PC-3 (cell line): ENCODE results near the gene PTPN23. TPM values are rescaled to one million over a fixed set of nuclear protein-coding genes. Genes with fewer than 3 reads are reported as not detected.

Experiments
- ATAC-seq: fragments of 200-7000 bp; cut with Tn5 transposase; 2 replicates; pipeline ENCODE4 v1.9.1; 2020; ENCODE audit warnings: mild to moderate bottlenecking, moderate library complexity
- Bru-seq: library from RNA; stranded (reverse); fragments of 400-500 nt; gene quantifications from one replicate; lab custom pipeline; 2021; lab: Mats Ljungman, UMichigan
- BruChase-seq, 2 experiments: library from RNA; stranded (reverse); fragments of 400-500 nt; gene quantifications; one replicate each; lab custom pipeline; 2021; lab: Mats Ljungman, UMichigan
- BruUV-seq: library from RNA; stranded (reverse); fragments of 400-500 nt; replicated peaks from 2 replicates; lab custom pipeline; 2021; lab: Mats Ljungman, UMichigan
- CTCF ChIA-PET: fragments of 300-600 bp; sonication (Branson Sonifier 250); formaldehyde crosslinking; loops from one replicate; lab custom pipeline; 2022; ENCODE audit warnings: antibody characterized with exemption; lab: Charles Lee
- POLR2A ChIA-PET: fragments of 300-600 bp; sonication (Branson Sonifier 250); formaldehyde crosslinking; loops from one replicate; lab custom pipeline; 2022; ENCODE audit warnings: antibody characterized with exemption; ENCODE audit not compliant: unreplicated experiment; lab: Charles Lee
- DNase-seq: peaks from one replicate; pipeline ENCODE4 v3.0.0-alpha.2; 2015
- H2AFZ ChIP-seq: fragments of 300-600 bp; sonication (generic); 2 replicates; pipeline ENCODE4 v1.6.0; 2016; ENCODE audit warnings: antibody characterized with exemption, low read length
- H3F3A ChIP-seq: fragments of 300-600 bp; sonication (generic); one replicate; pipeline ENCODE4 v1.6.0; 2017; ENCODE audit warnings: antibody characterized with exemption, low read length, control low read depth, mild to moderate bottlenecking; ENCODE audit not compliant: unreplicated experiment
- H3K27ac ChIP-seq: fragments of 300-600 bp; sonication (generic); 2 replicates; pipeline ENCODE4 v1.5.1; 2016; ENCODE audit warnings: mild to moderate bottlenecking, low read length
- H3K27me3 ChIP-seq: fragments of 300-600 bp; sonication (generic); 2 replicates; pipeline ENCODE4 v1.6.1; 2016; ENCODE audit warnings: low read length, mixed read lengths
- H3K36me3 ChIP-seq: fragments of 300-600 bp; sonication (generic); 2 replicates; pipeline ENCODE4 v1.6.1; 2016; ENCODE audit warnings: low read depth, mixed run types, low read length, mixed read lengths
- H3K4me1 ChIP-seq: fragments of 300-600 bp; sonication (generic); 2 replicates; pipeline ENCODE4 v1.5.1; 2016; ENCODE audit warnings: low read length; ENCODE audit not compliant: insufficient read depth
- H3K4me2 ChIP-seq: fragments of 300-600 bp; sonication (generic); 2 replicates; pipeline ENCODE4 v1.6.0; 2016; ENCODE audit warnings: low read length
- H3K4me3 ChIP-seq: fragments of 300-600 bp; sonication (generic); 2 replicates; pipeline ENCODE4 v1.5.1; 2016; ENCODE audit warnings: mild to moderate bottlenecking, low read length, mixed read lengths
- H3K79me2 ChIP-seq: fragments of 300-600 bp; sonication (generic); 2 replicates; pipeline ENCODE4 v1.6.1; 2017; ENCODE audit warnings: low read length, mixed read lengths
- H3K9ac ChIP-seq: fragments of 300-600 bp; sonication (generic); 2 replicates; pipeline ENCODE4 v1.6.0; 2016; ENCODE audit warnings: mild to moderate bottlenecking, low read length
- H3K9me2 ChIP-seq: fragments of 300-600 bp; sonication (generic); replicated peaks from 2 replicates; pipeline ENCODE4 v1.6.1; 2016; ENCODE audit warnings: mixed run types, low read length, mixed read lengths
- H3K9me3 ChIP-seq: fragments of 300-600 bp; sonication (generic); 2 replicates; pipeline ENCODE4 v1.6.1; 2016; ENCODE audit warnings: low read length, mixed read lengths
- H4K20me1 ChIP-seq: fragments of 300-600 bp; sonication (generic); 2 replicates; pipeline ENCODE4 v1.6.1; 2016; ENCODE audit warnings: low read length, mixed read lengths
- EZH2 ChIP-seq: fragments of 300-600 bp; sonication (generic); IDR thresholded peaks from one replicate; pipeline ENCODE4 v1.6.1; 2017; ENCODE audit warnings: antibody characterized with exemption, mild to moderate bottlenecking, low read length; ENCODE audit not compliant: unreplicated experiment
- EZH2phosphoT487 ChIP-seq: fragments of 300-600 bp; sonication (generic); IDR thresholded peaks from 2 replicates; pipeline ENCODE4 v1.6.1; 2018; ENCODE audit warnings: mild to moderate bottlenecking, antibody characterized with exemption, low read length, borderline replicate concordance
- intact Hi-C: fragments of 100-400 bp; cut with micrococcal nuclease; formaldehyde crosslinking; loops from 2 replicates; pipeline ENCODE4 v1.9.0; 2023
- long read RNA-seq: library from polyadenylated mRNA; unstranded; transcript quantifications from one replicate; pipeline ENCODE4 v2.0.0, GENCODE V29; 2021; ENCODE audit not compliant: unreplicated experiment
- total RNA-seq: library from RNA; depleted of rRNA; stranded (reverse); fragments of >200 nt; gene quantifications from 2 replicates; pipeline ENCODE4 v1.2.3, GENCODE V29; 2014; rRNA removed
- TF ChIP-seq, protein P1 (sequence below): fragments of 300-600 bp; sonication (generic); conservative IDR thresholded peaks from 2 replicates; pipeline ENCODE4 v1.5.1; 2017; ENCODE audit warnings: antibody characterized with exemption, low read depth, mild to moderate bottlenecking, low read length

PTPN23 gene, protein sequence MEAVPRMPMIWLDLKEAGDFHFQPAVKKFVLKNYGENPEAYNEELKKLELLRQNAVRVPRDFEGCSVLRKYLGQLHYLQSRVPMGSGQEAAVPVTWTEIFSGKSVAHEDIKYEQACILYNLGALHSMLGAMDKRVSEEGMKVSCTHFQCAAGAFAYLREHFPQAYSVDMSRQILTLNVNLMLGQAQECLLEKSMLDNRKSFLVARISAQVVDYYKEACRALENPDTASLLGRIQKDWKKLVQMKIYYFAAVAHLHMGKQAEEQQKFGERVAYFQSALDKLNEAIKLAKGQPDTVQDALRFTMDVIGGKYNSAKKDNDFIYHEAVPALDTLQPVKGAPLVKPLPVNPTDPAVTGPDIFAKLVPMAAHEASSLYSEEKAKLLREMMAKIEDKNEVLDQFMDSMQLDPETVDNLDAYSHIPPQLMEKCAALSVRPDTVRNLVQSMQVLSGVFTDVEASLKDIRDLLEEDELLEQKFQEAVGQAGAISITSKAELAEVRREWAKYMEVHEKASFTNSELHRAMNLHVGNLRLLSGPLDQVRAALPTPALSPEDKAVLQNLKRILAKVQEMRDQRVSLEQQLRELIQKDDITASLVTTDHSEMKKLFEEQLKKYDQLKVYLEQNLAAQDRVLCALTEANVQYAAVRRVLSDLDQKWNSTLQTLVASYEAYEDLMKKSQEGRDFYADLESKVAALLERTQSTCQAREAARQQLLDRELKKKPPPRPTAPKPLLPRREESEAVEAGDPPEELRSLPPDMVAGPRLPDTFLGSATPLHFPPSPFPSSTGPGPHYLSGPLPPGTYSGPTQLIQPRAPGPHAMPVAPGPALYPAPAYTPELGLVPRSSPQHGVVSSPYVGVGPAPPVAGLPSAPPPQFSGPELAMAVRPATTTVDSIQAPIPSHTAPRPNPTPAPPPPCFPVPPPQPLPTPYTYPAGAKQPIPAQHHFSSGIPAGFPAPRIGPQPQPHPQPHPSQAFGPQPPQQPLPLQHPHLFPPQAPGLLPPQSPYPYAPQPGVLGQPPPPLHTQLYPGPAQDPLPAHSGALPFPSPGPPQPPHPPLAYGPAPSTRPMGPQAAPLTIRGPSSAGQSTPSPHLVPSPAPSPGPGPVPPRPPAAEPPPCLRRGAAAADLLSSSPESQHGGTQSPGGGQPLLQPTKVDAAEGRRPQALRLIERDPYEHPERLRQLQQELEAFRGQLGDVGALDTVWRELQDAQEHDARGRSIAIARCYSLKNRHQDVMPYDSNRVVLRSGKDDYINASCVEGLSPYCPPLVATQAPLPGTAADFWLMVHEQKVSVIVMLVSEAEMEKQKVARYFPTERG (N-terminal part only)
- 22.3 and 28.7 TPM in 2 replicates for total RNA-seq
- percentile 82 among the genes with signal in this experiment for Bru-seq, nascent RNA
- BruChase-seq, experiment 1, labeled RNA remaining after a 6-hour chase, result percentile 85 among the genes with signal in this experiment
- percentile 79 among the genes with signal in this experiment for BruChase-seq, experiment 2, labeled RNA remaining after a 2-hour chase
- long read RNA-seq, partial matches to known transcripts, result 45 of 47 reads
- long read RNA-seq, other reads (novel, unspliced or antisense), result 2 of 47 reads

DNA sequence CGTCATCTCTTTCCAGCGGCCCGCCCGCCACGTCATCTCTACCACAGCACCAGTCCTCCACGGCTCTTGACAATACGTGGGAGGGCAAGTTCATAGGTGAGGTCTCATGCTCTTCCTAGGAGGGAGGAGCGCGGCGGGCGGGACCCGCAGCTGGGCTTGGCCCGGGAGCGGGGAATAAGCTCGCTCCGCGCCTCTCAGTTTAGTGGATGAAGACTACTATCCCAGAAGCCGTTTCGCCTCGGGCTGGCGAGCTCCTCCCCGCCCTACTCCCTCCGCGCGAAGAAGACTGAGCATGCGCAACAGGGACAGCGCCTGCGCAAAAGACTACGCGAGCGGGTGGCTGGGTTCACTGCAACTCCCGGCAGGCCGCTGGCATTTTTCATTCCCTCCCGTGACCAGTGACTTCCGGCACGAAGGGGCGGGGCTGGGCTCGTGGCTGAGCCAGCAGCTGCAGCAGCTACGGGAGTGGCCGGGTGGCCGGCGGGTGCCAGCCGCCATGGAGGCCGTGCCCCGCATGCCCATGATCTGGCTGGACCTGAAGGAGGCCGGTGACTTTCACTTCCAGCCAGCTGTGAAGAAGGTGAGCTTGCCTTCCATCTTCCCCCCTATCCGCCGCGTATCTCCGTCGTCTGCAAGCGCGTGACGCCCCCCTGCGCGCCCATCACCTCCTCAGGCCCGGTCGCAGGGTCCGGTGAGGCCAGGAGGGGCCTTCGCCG, at the start of gene PTPN23:
Gene PTPN23 (plus strand): TSS at position 421 of the 716 bp plus-strand sequence. CDS start 76 bp downstream, at position 497.
- peak within 1 kb of the TSS; percentile 92 for H3K4me2 ChIP-seq
- TSS peak; percentile 60 for BruUV-seq
- ATAC-seq (peak; percentile 79), DNase-seq (peak; percentile 99)
- H3K4me3 ChIP-seq, result peak within 1 kb of the TSS; percentile 77
- peak within 1 kb of the TSS; percentile 79 for H2AFZ ChIP-seq
- peaks cover 25% of the 10 kb centered on the region for H4K20me1 ChIP-seq
- H3K36me3 ChIP-seq, result 0 out of 2 replicates have a peak, but pooled peaks cover 3% of the 10 kb centered on the region
- ChIA-PET POLR2A (interaction anchor here (0.5 to 0.7 kb wide), 4 partner anchors 16 to 808 kb away, joined by 3 to 5 read pairs (median 4); partner anchors contain the start of gene CDC25A), CTCF (interaction anchor here (0.5 to 0.6 kb wide), 2 partner anchors 27 to 1869 kb away, joined by 6 to 7 read pairs; no protein-coding TSS in a partner anchor)
- no peak for TF ChIP-seq EZH2
- TF ChIP-seq, protein P1, sequence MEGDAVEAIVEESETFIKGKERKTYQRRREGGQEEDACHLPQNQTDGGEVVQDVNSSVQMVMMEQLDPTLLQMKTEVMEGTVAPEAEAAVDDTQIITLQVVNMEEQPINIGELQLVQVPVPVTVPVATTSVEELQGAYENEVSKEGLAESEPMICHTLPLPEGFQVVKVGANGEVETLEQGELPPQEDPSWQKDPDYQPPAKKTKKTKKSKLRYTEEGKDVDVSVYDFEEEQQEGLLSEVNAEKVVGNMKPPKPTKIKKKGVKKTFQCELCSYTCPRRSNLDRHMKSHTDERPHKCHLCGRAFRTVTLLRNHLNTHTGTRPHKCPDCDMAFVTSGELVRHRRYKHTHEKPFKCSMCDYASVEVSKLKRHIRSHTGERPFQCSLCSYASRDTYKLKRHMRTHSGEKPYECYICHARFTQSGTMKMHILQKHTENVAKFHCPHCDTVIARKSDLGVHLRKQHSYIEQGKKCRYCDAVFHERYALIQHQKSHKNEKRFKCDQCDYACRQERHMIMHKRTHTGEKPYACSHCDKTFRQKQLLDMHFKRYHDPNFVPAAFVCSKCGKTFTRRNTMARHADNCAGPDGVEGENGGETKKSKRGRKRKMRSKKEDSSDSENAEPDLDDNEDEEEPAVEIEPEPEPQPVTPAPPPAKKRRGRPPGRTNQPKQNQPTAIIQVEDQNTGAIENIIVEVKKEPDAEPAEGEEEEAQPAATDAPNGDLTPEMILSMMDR, result no peak
- TF ChIP-seq EZH2phosphoT487, result no peak
- H3K9me2 ChIP-seq, result no peaks in the 10 kb centered on the region
- H3K9ac ChIP-seq, result peak within 1 kb of the TSS; percentile 96
- intact Hi-C loops, result loop anchor here (10.0 kb wide), 2 partner anchors 96 to 1174 kb away; partner anchors contain the start of genes KIF9, KLHL18 and PFKFB4
- H3K79me2 ChIP-seq, result peaks cover 65% of the 10 kb centered on the region
- peak within 1 kb of the TSS; percentile 86 for H3K27ac ChIP-seq
- no peaks in the 10 kb centered on the region for H3F3A ChIP-seq
- H3K27me3 ChIP-seq, result no peaks in the 10 kb centered on the region
- peaks cover 31% of the 10 kb centered on the region for H3K4me1 ChIP-seq
- H3K9me3 ChIP-seq, result no peaks in the 10 kb centered on the region

DNA sequence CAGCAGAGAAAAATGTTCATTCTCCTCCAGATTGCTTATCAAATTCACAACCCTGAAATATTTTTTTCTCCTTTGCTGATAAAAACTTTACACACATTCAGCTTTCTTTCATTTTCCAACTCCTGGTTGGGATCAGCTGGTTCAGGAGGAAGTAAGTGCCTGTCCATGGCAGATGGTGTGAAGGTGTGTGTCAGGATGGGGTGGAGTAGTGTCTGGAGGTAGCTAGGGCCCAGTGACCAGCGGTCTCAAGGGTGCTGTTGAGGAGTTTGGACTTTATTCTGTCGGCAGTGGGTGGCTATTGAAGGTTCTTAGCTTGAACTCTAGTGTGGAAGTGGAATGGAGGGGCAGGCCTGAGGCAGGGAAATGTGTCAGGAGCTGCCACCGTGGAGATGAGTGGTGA, 46.9 kb upstream of the PTPN23 start:
- TF ChIP-seq EZH2phosphoT487, result no peak
- TF ChIP-seq, protein P1, result no peak
- no peak for TF ChIP-seq EZH2
- no peaks in the 10 kb centered on the region for H3K9me3 ChIP-seq
- no TSS peak for BruUV-seq
- no peak overlapping the region for H3K4me2 ChIP-seq
- H3K27me3 ChIP-seq, result no peaks in the 10 kb centered on the region
- no peaks in the 10 kb centered on the region for H3F3A ChIP-seq
- intact Hi-C loops, result loop anchor here (2.0 kb wide), 1 partner anchor 31 kb away; no protein-coding TSS in a partner anchor
- H3K9me2 ChIP-seq, result no peaks in the 10 kb centered on the region
- ChIA-PET POLR2A (no interaction called here), CTCF (no interaction called here)
- no peak overlapping the region for H3K27ac ChIP-seq
- ATAC-seq (no peak), DNase-seq (no peak)
- H4K20me1 ChIP-seq, result no peaks in the 10 kb centered on the region
- no peak overlapping the region for H3K9ac ChIP-seq
- peaks cover 65% of the 10 kb centered on the region for H3K36me3 ChIP-seq
- no peaks in the 10 kb centered on the region for H3K4me1 ChIP-seq
- H3K4me3 ChIP-seq, result no peak overlapping the region
- no peak overlapping the region for H2AFZ ChIP-seq
- H3K79me2 ChIP-seq, result no peaks in the 10 kb centered on the region
